HCT116 (cell line): ENCODE measurements around the gene CALR3.

Experiments
- CEBPB ChIP-seq: IDR thresholded peaks from 2 replicates; pipeline ENCODE4 v1.6.1; 2012; ENCODE audit warnings: low read depth
- EGR1 ChIP-seq: IDR thresholded peaks from 2 replicates; pipeline ENCODE4 v1.6.1; 2012; ENCODE audit warnings: low read depth
- POLR2A ChIP-seq: IDR thresholded peaks from 2 replicates; pipeline ENCODE4 v1.7.0; 2011; ENCODE audit warnings: borderline replicate concordance; ENCODE audit not compliant: insufficient read depth, insufficient read length; ENCODE audit errors: extremely low read depth
- POLR2AphosphoS5 ChIP-seq: IDR thresholded peaks from 2 replicates; pipeline ENCODE4 v1.6.1; 2011; ENCODE audit warnings: mild to moderate bottlenecking, low read depth, low read length, moderate library complexity
- SP1 ChIP-seq: IDR thresholded peaks from 2 replicates; pipeline ENCODE4 v1.6.1; 2012; ENCODE audit warnings: low read depth
- YY1 ChIP-seq: IDR thresholded peaks from 2 replicates; pipeline ENCODE4 v1.6.1; 2011; ENCODE audit warnings: low read length, low read depth, moderate library complexity, mild to moderate bottlenecking; ENCODE audit not compliant: insufficient replicate concordance; ENCODE audit errors: extremely low read depth
- TF ChIP-seq, protein P1 (sequence below), 3 experiments: fragments of 200-600 bp in 1 of 3; sonication (generic) in 1 of 3; IDR thresholded peaks in 2 of 3; conservative IDR thresholded peaks in 1 of 3; 2 replicates each; pipeline ENCODE4 v1.5.1; 2012 to 2017; ENCODE audit warnings: low read depth in 2 of 3, low read length in 2 of 3, antibody characterized with exemption in 1 of 3, borderline replicate concordance in 1 of 3, control low read depth in 1 of 3, mild to moderate bottlenecking in 1 of 3, mixed read lengths in 1 of 3, mixed run types in 1 of 3, moderate library complexity in 1 of 3; ENCODE audit not compliant: insufficient read depth in 1 of 3
- TF ChIP-seq, protein P2 (sequence below): IDR thresholded peaks from 2 replicates; pipeline ENCODE4 v1.6.1; 2012

DNA sequence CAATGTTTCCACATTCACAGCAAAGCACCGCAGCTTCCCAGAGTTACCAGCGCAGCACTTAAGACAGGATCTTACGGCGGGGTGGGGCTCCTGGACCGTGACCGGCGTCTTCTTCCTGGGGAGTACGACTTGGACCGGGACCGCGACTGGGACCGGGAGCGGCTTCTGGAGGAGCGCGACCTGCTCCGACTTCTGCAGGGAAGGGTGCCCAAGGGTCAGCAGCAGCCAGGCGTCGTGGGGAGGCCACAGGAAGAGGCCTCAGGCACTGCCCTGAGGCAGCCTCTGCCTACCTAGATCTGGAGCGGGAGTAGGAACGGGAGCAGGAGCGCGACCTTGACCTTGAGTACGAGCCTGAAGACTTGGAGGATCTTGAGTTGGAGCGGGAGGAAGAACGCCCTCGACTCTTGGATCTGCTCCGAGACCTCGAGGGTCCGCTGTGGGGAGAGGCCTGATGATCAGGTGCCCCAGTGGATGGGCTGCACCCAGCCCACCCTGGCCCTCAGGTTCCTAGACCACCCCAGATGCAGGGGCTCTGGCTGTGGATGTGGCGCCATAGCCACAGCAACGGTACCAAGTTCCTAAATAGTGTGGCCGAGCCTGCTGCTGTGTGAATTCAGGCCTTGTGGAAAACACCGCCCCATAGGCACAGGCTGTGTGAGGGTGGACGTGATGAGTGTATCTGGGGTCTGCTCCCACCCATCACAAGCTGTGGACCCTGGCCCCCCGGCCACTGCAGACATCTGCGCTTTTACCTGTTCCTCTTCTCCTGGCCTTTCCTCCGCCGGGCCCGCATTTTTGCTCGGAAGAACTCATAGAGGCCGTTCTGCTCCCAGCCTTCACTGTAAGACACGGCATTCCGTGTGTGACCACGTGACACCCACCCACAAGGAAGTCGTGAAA is 24.4 kb upstream of the CALR3 start:
- TF ChIP-seq, protein P1, sequence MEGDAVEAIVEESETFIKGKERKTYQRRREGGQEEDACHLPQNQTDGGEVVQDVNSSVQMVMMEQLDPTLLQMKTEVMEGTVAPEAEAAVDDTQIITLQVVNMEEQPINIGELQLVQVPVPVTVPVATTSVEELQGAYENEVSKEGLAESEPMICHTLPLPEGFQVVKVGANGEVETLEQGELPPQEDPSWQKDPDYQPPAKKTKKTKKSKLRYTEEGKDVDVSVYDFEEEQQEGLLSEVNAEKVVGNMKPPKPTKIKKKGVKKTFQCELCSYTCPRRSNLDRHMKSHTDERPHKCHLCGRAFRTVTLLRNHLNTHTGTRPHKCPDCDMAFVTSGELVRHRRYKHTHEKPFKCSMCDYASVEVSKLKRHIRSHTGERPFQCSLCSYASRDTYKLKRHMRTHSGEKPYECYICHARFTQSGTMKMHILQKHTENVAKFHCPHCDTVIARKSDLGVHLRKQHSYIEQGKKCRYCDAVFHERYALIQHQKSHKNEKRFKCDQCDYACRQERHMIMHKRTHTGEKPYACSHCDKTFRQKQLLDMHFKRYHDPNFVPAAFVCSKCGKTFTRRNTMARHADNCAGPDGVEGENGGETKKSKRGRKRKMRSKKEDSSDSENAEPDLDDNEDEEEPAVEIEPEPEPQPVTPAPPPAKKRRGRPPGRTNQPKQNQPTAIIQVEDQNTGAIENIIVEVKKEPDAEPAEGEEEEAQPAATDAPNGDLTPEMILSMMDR (IDR thresholded peaks at IDR 0.05 in 2 of 3, conservative IDR thresholded peaks at IDR 0.05 in 1 of 3; ENCODE audit: borderline replicate concordance in 1 of 3, insufficient read depth in 1 of 3, low read depth in 2 of 3, low read length in 2 of 3) = no peak
- TF ChIP-seq, protein P2, sequence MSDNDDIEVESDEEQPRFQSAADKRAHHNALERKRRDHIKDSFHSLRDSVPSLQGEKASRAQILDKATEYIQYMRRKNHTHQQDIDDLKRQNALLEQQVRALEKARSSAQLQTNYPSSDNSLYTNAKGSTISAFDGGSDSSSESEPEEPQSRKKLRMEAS = no peak
- TF ChIP-seq SP1 (no peak), CEBPB (no peak), YY1 (no peak), POLR2A (no peak), EGR1 (no peak), POLR2AphosphoS5 (no peak)
